ENCODE data around the gene MGAT5. TPM values are rescaled to one million over a fixed set of nuclear protein-coding genes. Genes with fewer than 3 reads are reported as not detected.

Gene MGAT5
- total RNA-seq, 1 donor from 2014 or later = 98.7 TPM

- peaks cover 42% of the 10 kb centered on the region for H3K4me1 ChIP-seq
Measured at GRCh38 chr2:134446383-134447017, 192.6 kb downstream of the MGAT5 start.

GRCh38 chr2:134447669-134448068, 193.8 kb downstream of the MGAT5 start:
- Histone ChIP-seq H3K9me3 (replicated peaks) (no peaks in the 10 kb centered on the region), H3K36me3 (peaks cover 32% of the 10 kb centered on the region), H3K4me3 (no peak overlapping the region), H3K27me3 (ENCODE audit: low read depth) (no peaks in the 10 kb centered on the region), H3K27ac (replicated peaks) (no peak overlapping the region), H3K4me1 (peaks cover 39% of the 10 kb centered on the region)
- intact Hi-C loops (cut with micrococcal nuclease) = loop anchor here (5.0 kb wide), 1 partner anchor 560 kb away; no protein-coding TSS in a partner anchor
- no peak for DNase-seq
- no peak for TF ChIP-seq CTCF (IDR thresholded peaks at IDR 0.05; ENCODE audit: borderline replicate concordance)

More at GRCh38 chr2:134446383-134447017, 192.6 kb downstream of the MGAT5 start:
- intact Hi-C loops (cut with micrococcal nuclease) = loop anchor here (5.0 kb wide), 1 partner anchor 559 kb away; no protein-coding TSS in a partner anchor
- Histone ChIP-seq H3K27me3 (ENCODE audit: low read depth) (no peaks in the 10 kb centered on the region), H3K36me3 (peaks cover 43% of the 10 kb centered on the region), H3K27ac (replicated peaks) (no peak overlapping the region), H3K9me3 (replicated peaks) (no peaks in the 10 kb centered on the region), H3K4me3 (no peak overlapping the region)
- no peak for TF ChIP-seq CTCF (IDR thresholded peaks at IDR 0.05; ENCODE audit: borderline replicate concordance)
- no peak for DNase-seq

- intact Hi-C loops (cut with micrococcal nuclease) = loop anchor here (5.0 kb wide), 1 partner anchor 561 kb away; no protein-coding TSS in a partner anchor
- H3K36me3 ChIP-seq = peaks cover 32% of the 10 kb centered on the region
- peaks cover 34% of the 10 kb centered on the region for H3K4me1 ChIP-seq
- DNase-seq = no peak
- no peaks in the 10 kb centered on the region for H3K27me3 ChIP-seq (ENCODE audit: low read depth)
- H3K4me3 ChIP-seq = no peak overlapping the region
- no peak overlapping the region for H3K27ac ChIP-seq (replicated peaks)
- TF ChIP-seq CTCF (IDR thresholded peaks at IDR 0.05; ENCODE audit: borderline replicate concordance) = no peak
- no peaks in the 10 kb centered on the region for H3K9me3 ChIP-seq (replicated peaks)
Measured at GRCh38 chr2:134448650-134449049, 194.8 kb downstream of the MGAT5 start.

- no peaks in the 10 kb centered on the region for H3K27me3 ChIP-seq (ENCODE audit: low read depth)
- H3K27ac ChIP-seq (replicated peaks) = no peak overlapping the region
- H3K36me3 ChIP-seq = peaks cover 32% of the 10 kb centered on the region
- no peaks in the 10 kb centered on the region for H3K9me3 ChIP-seq (replicated peaks)
- DNase-seq = no peak
- peaks cover 29% of the 10 kb centered on the region for H3K4me1 ChIP-seq
- intact Hi-C loops (cut with micrococcal nuclease) = loop anchor here (5.0 kb wide), 1 partner anchor 562 kb away; no protein-coding TSS in a partner anchor
- H3K4me3 ChIP-seq = no peak overlapping the region
- no peak for TF ChIP-seq CTCF (IDR thresholded peaks at IDR 0.05; ENCODE audit: borderline replicate concordance)
Measured at GRCh38 chr2:134449157-134449556, 195.3 kb downstream of the MGAT5 start.

GRCh38 chr2:134449751-134450513, 196.1 kb downstream of the MGAT5 start:
- H3K4me1 ChIP-seq = peaks cover 25% of the 10 kb centered on the region
- no peak for TF ChIP-seq CTCF (IDR thresholded peaks at IDR 0.05; ENCODE audit: borderline replicate concordance)
- H3K36me3 ChIP-seq = peaks cover 32% of the 10 kb centered on the region
- no peaks in the 10 kb centered on the region for H3K9me3 ChIP-seq (replicated peaks)
- intact Hi-C loops (cut with micrococcal nuclease) = loop anchor here (5.0 kb wide), 1 partner anchor 563 kb away; no protein-coding TSS in a partner anchor
- no peak for DNase-seq
- no peak overlapping the region for H3K27ac ChIP-seq (replicated peaks)
- H3K27me3 ChIP-seq (ENCODE audit: low read depth) = no peaks in the 10 kb centered on the region
- H3K4me3 ChIP-seq = no peak overlapping the region

Data from left ventricle myocardium inferior (tissue), 1 donor.